Fibroblast of lung (primary cell): ENCODE data around the gene PHOSPHO2.

ENCODE experiments used
- CTCF ChIP-seq, 2 donors: IDR thresholded peaks in 1 of 2; conservative IDR thresholded peaks in 1 of 2; 1 replicate in 1 of 2; 2 replicates in 1 of 2; pipeline ENCODE4 v1.5.1; 2011 to 2012; ENCODE audit warnings: low read length in 2 of 2, control low read depth in 1 of 2, inconsistent platforms in 1 of 2, low read depth in 1 of 2, mild to moderate bottlenecking in 1 of 2
- EZH2 ChIP-seq: IDR thresholded peaks from 2 replicates; pipeline ENCODE4 v1.5.1; 2012; ENCODE audit warnings: low read length, control low read depth, mild to moderate bottlenecking; ENCODE audit errors: missing control alignments

GRCh38 chr2:169693360-169693759, 909 bp upstream of the PHOSPHO2 start:
- TF ChIP-seq CTCF (conservative IDR thresholded peaks at IDR 0.05 in 1 of 2, IDR thresholded peaks at IDR 0.05 in 1 of 2; ENCODE audit: low read depth in 1 of 2, low read length in 2 of 2) (peak in 1 of 2 donors; percentile 4), EZH2 (no peak)
